ENCODE results near the gene COL11A2.

COL11A2 gene

GRCh38 chr6:33175436-33176069 lies 16.7 kb downstream of the COL11A2 start:
- ChIA-PET CTCF (no interaction called here), POLR2A (interaction anchor here (1.1 kb wide), 1 partner anchor 32 kb away, joined by 3 read pairs; no protein-coding TSS in a partner anchor)
- DNase-seq (ENCODE audit: extremely low spot score) = no peak
- TF ChIP-seq ZNF384 (IDR thresholded peaks at IDR 0.05) (no peak), TARDBP (IDR thresholded peaks at IDR 0.05) (no peak), BHLHE40 (IDR thresholded peaks at IDR 0.05; ENCODE audit: borderline replicate concordance) (no peak), FOXA1 (IDR thresholded peaks at IDR 0.05) (no peak), LEF1 (IDR thresholded peaks at IDR 0.05; ENCODE audit: borderline replicate concordance) (no peak), ARNT (IDR thresholded peaks at IDR 0.05) (no peak), NFRKB (IDR thresholded peaks at IDR 0.05) (no peak), SP1 (IDR thresholded peaks at IDR 0.05) (no peak), HDGF (IDR thresholded peaks at IDR 0.05; ENCODE audit: borderline replicate concordance) (no peak), FOXK2 (IDR thresholded peaks at IDR 0.05) (no peak)

GRCh38 chr6:33174784-33175183 lies 17.5 kb downstream of the COL11A2 start:
- no peak for TF ChIP-seq SUZ12 (IDR thresholded peaks at IDR 0.05)
- no peak for TF ChIP-seq NFRKB (IDR thresholded peaks at IDR 0.05)
- TF ChIP-seq ELF4 (IDR thresholded peaks at IDR 0.05) = no peak
- no peak for TF ChIP-seq ARNT (IDR thresholded peaks at IDR 0.05)
- no peak for TF ChIP-seq ZNF384 (IDR thresholded peaks at IDR 0.05)
- TF ChIP-seq HDGF (IDR thresholded peaks at IDR 0.05; ENCODE audit: borderline replicate concordance) = no peak
- TF ChIP-seq SP1 (IDR thresholded peaks at IDR 0.05) = no peak
- ChIA-PET POLR2A (no interaction called here), CTCF (no interaction called here)
- DNase-seq (ENCODE audit: extremely low spot score) = no peak

GRCh38 chr6:33173535-33174180 lies 18.6 kb downstream of the COL11A2 start:
- ChIA-PET POLR2A (interaction anchor here (1.1 kb wide), 1 partner anchor 76 kb away, joined by 3 read pairs; no protein-coding TSS in a partner anchor), CTCF (interaction anchor here (1.2 kb wide), 1 partner anchor 12 kb away, joined by 4 read pairs; no protein-coding TSS in a partner anchor)
- no peak for DNase-seq (ENCODE audit: extremely low spot score)
- no peak for TF ChIP-seq ELF4 (IDR thresholded peaks at IDR 0.05)
- TF ChIP-seq FOXK2 (IDR thresholded peaks at IDR 0.05) = no peak
- TF ChIP-seq SP1 (IDR thresholded peaks at IDR 0.05) = no peak
- no peak for TF ChIP-seq FOXA1 (IDR thresholded peaks at IDR 0.05)
- TF ChIP-seq BHLHE40 (IDR thresholded peaks at IDR 0.05; ENCODE audit: borderline replicate concordance) = no peak
- no peak for TF ChIP-seq LEF1 (IDR thresholded peaks at IDR 0.05; ENCODE audit: borderline replicate concordance)
- TF ChIP-seq L3MBTL2 (conservative IDR thresholded peaks at IDR 0.05) = no peak
- TF ChIP-seq ZNF384 (IDR thresholded peaks at IDR 0.05) = no peak
- no peak for TF ChIP-seq SUZ12 (IDR thresholded peaks at IDR 0.05)
- no peak for TF ChIP-seq PKNOX1 (IDR thresholded peaks at IDR 0.05)
- TF ChIP-seq TARDBP (IDR thresholded peaks at IDR 0.05) = no peak
- no peak for TF ChIP-seq ARNT (IDR thresholded peaks at IDR 0.05)
- no peak for TF ChIP-seq CTBP1 (IDR thresholded peaks at IDR 0.05; ENCODE audit: borderline replicate concordance)
- no peak for TF ChIP-seq HDGF (IDR thresholded peaks at IDR 0.05; ENCODE audit: borderline replicate concordance)
- no peak for TF ChIP-seq FOXM1 (IDR thresholded peaks at IDR 0.05; ENCODE audit: borderline replicate concordance)
- TF ChIP-seq NFRKB (IDR thresholded peaks at IDR 0.05) = no peak

GRCh38 chr6:33172688-33173534 lies 19.4 kb downstream of the COL11A2 start:
- peak; percentile 36 for DNase-seq (ENCODE audit: extremely low spot score)
- POLR2A ChIA-PET = no interaction called here
- TF ChIP-seq SUZ12 (IDR thresholded peaks at IDR 0.05) (no peak), SP1 (IDR thresholded peaks at IDR 0.05) (no peak), TARDBP (IDR thresholded peaks at IDR 0.05) (no peak), LEF1 (IDR thresholded peaks at IDR 0.05; ENCODE audit: borderline replicate concordance) (no peak), BHLHE40 (IDR thresholded peaks at IDR 0.05; ENCODE audit: borderline replicate concordance) (no peak), FOXM1 (IDR thresholded peaks at IDR 0.05; ENCODE audit: borderline replicate concordance) (no peak)
- CTCF ChIA-PET = interaction anchor here (0.6 to 1.2 kb wide), 4 partner anchors 11 to 66 kb away, joined by 3 to 4 read pairs (median 4); no protein-coding TSS in a partner anchor

GRCh38 chr6:33171880-33172687 lies 20.2 kb downstream of the COL11A2 start:
- POLR2A ChIA-PET = no interaction called here
- CTCF ChIA-PET = interaction anchor here (0.6 to 1.1 kb wide), 3 partner anchors 12 to 67 kb away, joined by 3 to 4 read pairs (median 3); no protein-coding TSS in a partner anchor
- TF ChIP-seq L3MBTL2 (conservative IDR thresholded peaks at IDR 0.05) (no peak), ARNT (IDR thresholded peaks at IDR 0.05) (no peak), TARDBP (IDR thresholded peaks at IDR 0.05) (no peak), BHLHE40 (IDR thresholded peaks at IDR 0.05; ENCODE audit: borderline replicate concordance) (no peak), CTBP1 (IDR thresholded peaks at IDR 0.05; ENCODE audit: borderline replicate concordance) (no peak), NFRKB (IDR thresholded peaks at IDR 0.05) (no peak), FOXA1 (IDR thresholded peaks at IDR 0.05) (no peak), FOXM1 (IDR thresholded peaks at IDR 0.05; ENCODE audit: borderline replicate concordance) (no peak), FOXK2 (IDR thresholded peaks at IDR 0.05) (no peak), ZNF384 (IDR thresholded peaks at IDR 0.05) (no peak), PKNOX1 (IDR thresholded peaks at IDR 0.05) (no peak), LEF1 (IDR thresholded peaks at IDR 0.05; ENCODE audit: borderline replicate concordance) (no peak), SUZ12 (IDR thresholded peaks at IDR 0.05) (no peak), HDGF (IDR thresholded peaks at IDR 0.05; ENCODE audit: borderline replicate concordance) (no peak)
- no peak for DNase-seq (ENCODE audit: extremely low spot score)

Data from HEK293T (cell line).